Cardiac fibroblast (primary cell): Measurements from ENCODE around the gene MAPKAPK2.
A peak's percentile ranks its signal among the peaks of the same experiment; 100 is the strongest.

Source experiments
- DNase-seq, 2 donors: peaks; one replicate each; pipeline versions ENCODE4 v3.0.0 to v3.0.0-alpha.2; 2010; ENCODE audit warnings: low read depth in 2 of 2
- H3K4me3 ChIP-seq, 2 donors: replicated peaks in 1 of 2; 1 replicate in 1 of 2; 2 replicates in 1 of 2; pipeline ENCODE4 v1.5.1; 2011; ENCODE audit warnings: low read depth in 2 of 2, low read length in 2 of 2, mild to moderate bottlenecking in 2 of 2, moderate library complexity in 1 of 2
- TF ChIP-seq, protein P1 (sequence below): IDR thresholded peaks from one replicate; pipeline ENCODE4 v1.5.1; 2011; ENCODE audit warnings: low read depth, mild to moderate bottlenecking, low read length, inconsistent platforms

MAPKAPK2 gene

DNA sequence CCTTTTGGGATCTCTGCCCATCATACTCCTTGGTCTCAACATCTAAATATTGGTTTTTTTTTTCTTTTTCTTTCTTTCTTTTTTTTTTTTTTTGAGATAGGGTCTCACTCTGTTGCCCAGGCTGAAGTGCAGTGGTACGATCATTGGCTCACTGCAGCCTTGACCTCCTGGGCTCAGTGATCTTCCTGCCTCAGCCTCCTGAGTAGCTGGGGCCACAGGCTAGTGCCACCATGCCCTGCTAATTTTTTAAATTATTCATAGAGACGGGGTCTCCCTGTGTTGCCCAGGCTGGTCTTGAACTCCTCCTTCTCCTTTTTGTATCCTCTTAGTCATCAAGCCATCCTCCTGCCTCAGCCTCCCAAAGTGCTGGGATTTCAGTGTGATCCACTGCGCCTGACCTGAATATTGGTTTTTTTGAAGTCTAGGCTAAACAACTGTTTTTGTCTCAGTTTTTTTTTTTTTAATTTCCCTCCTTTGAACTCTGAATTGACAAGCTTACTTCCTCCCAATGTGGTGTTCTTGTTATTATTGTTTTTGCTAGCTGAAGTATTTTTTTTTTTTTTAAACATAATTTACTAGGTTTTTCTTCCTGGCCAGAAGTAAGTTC is 30.9 kb downstream of the MAPKAPK2 start:
- DNase-seq: no peak
- TF ChIP-seq, protein P1, sequence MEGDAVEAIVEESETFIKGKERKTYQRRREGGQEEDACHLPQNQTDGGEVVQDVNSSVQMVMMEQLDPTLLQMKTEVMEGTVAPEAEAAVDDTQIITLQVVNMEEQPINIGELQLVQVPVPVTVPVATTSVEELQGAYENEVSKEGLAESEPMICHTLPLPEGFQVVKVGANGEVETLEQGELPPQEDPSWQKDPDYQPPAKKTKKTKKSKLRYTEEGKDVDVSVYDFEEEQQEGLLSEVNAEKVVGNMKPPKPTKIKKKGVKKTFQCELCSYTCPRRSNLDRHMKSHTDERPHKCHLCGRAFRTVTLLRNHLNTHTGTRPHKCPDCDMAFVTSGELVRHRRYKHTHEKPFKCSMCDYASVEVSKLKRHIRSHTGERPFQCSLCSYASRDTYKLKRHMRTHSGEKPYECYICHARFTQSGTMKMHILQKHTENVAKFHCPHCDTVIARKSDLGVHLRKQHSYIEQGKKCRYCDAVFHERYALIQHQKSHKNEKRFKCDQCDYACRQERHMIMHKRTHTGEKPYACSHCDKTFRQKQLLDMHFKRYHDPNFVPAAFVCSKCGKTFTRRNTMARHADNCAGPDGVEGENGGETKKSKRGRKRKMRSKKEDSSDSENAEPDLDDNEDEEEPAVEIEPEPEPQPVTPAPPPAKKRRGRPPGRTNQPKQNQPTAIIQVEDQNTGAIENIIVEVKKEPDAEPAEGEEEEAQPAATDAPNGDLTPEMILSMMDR: no peak
- no peak overlapping the region for H3K4me3 ChIP-seq

GRCh38 chr1:206716159-206716869 is 31.6 kb downstream of the MAPKAPK2 start:
- DNase-seq: no peak
- TF ChIP-seq, protein P1: no peak
- H3K4me3 ChIP-seq: no peak overlapping the region

DNA sequence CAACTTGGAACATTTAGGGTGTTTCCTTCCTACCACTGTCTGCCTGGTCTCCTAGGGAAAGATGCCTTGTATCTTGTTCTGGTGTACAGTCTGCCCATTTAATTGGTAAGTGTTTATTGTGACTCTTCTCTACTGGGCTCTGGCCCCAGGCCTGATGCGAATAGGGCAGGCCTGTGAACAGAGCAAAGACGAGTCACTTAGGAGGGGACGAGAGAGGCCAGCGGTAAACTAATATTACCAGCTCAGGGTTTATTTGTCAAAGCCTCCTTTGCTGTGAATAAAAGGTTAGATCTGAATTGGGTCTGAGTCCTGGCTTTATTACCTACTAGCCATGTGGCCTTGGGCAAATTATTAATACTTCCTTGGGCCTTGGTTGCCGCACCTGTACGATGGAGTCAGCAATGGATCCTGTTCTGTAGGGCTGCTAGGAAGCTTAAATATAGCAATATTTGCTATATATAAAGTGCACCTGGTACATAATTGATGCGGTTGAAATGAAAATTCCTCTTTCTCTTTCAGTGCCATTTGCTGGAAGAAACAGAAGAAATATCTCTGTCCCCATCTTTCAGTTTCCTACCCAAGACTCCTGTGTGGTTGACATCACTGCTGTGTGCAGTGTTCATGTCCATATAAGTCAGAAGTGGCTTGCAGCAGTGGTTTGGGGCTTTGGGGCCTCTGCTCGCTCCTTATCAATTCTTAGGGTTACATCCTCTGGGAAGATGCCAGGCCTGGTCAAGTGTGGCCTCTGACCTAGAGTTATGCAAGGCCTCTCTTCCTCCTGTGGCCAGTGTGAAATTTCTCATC is 32.4 kb downstream of the MAPKAPK2 start:
- peak; percentile 32 to 65 for DNase-seq
- TF ChIP-seq, protein P1: no peak
- no peak overlapping the region for H3K4me3 ChIP-seq

DNA sequence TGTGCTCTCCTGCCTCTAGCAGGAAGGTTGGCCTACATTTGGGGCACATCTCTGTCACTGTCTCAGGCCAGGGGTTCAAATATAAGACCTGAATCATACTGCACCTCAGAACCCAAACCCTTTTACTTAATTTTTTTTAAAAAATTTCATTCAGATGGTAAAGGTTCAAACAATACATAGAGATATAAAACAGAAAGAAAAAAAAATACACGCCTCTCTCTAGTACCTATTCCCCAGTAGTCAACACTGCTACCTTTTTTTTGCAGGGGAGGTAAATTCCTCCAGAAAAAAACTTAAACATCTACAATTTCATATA is 32.9 kb downstream of the MAPKAPK2 start:
- H3K4me3 ChIP-seq: no peak overlapping the region
- TF ChIP-seq, protein P1: no peak
- no peak for DNase-seq

DNA sequence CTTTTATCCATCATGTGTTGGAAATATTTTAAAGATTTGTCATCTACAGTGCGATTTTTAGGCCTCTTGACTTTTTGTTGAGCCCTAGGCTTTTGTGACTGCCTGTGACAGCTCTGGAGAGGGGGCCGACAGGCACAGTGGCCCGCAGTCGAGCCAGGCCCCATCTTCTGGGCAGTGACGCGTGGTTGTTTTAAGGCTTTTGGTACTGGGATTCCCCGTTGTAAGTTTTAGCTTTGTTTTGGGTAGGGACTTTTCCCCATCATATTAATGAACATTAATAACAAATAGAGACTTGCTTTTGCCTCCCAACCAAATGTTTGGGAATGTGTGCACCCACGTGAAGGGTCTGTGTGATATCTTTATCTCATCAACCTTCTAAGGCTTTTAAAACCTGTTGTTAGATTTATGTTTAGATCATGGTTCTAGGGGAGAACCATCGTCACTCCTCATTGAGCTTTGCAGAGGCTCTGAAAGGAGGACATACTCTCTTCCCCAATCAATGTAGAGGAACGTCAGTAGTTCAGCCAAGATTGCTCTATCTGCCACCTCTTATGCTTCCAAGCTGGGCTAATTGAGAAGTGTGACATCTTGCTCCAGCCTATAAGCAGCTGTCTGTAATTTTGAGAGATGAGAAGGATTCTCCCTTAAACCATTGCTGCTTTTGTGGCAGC is 34.6 kb downstream of the MAPKAPK2 start:
- TF ChIP-seq, protein P1: no peak
- DNase-seq: no peak
- no peak overlapping the region for H3K4me3 ChIP-seq

GRCh38 chr1:206721454-206721853 is 36.7 kb downstream of the MAPKAPK2 start:
- no peak overlapping the region for H3K4me3 ChIP-seq
- no peak for DNase-seq
- TF ChIP-seq, protein P1: no peak
